Endometrial microvascular endothelial cells (primary cell): ENCODE results near the gene FBXL14. TPM values are rescaled to one million over a fixed set of nuclear protein-coding genes. Genes with fewer than 3 reads are reported as not detected.

Experiments
- in situ Hi-C: cut with HindIII; loops from 2 replicates; pipeline ENCODE4 v1.10.0; 2017; ENCODE audit warnings: low sequenced_read_pairs, low pct_unique_long_range_greater_than_20kb; ENCODE audit errors: inconsistent ontology term
- total RNA-seq: library from RNA; depleted of rRNA; stranded (reverse); fragments of >200 nt; gene quantifications from one replicate; pipeline ENCODE4 v1.2.3, GENCODE V29; 2015; ENCODE audit errors: inconsistent ontology term

FBXL14 gene
- 8.6 TPM for total RNA-seq

- in situ Hi-C loops, result no loop called here
These were observed at the start of gene FBXL14 for GRCh38 chr12:1594261-1595025. TSS of gene FBXL14 (minus strand) at chr12:1594581. CDS start at chr12:1594066, 515 bp downstream.

- in situ Hi-C loops, result no loop called here
These were observed 49.6 kb upstream of the FBXL14 start for GRCh38 chr12:1643905-1644533.

- in situ Hi-C loops, result no loop called here
These were observed 48.7 kb upstream of the FBXL14 start for GRCh38 chr12:1643043-1643442.

GRCh38 chr12:1642513-1642912, 48.1 kb upstream of the FBXL14 start:
- in situ Hi-C loops, result no loop called here

GRCh38 chr12:1640328-1641234, 46.2 kb upstream of the FBXL14 start:
- in situ Hi-C loops, result no loop called here

- in situ Hi-C loops, result no loop called here
These were observed 45.2 kb upstream of the FBXL14 start for GRCh38 chr12:1639538-1639937.

GRCh38 chr12:1638203-1638602, 43.8 kb upstream of the FBXL14 start:
- in situ Hi-C loops, result no loop called here

- in situ Hi-C loops, result no loop called here
These were observed 41.1 kb upstream of the FBXL14 start for GRCh38 chr12:1635301-1636095.

GRCh38 chr12:1634590-1635191, 40.3 kb upstream of the FBXL14 start:
- in situ Hi-C loops, result no loop called here

GRCh38 chr12:1634149-1634548, 39.8 kb upstream of the FBXL14 start:
- in situ Hi-C loops, result no loop called here

- in situ Hi-C loops, result no loop called here
These were observed 39.1 kb upstream of the FBXL14 start for GRCh38 chr12:1633459-1633858.

GRCh38 chr12:1632702-1633101, 38.3 kb upstream of the FBXL14 start:
- in situ Hi-C loops, result no loop called here

GRCh38 chr12:1630827-1631591, 36.6 kb upstream of the FBXL14 start:
- in situ Hi-C loops, result no loop called here

GRCh38 chr12:1630133-1630826, 35.9 kb upstream of the FBXL14 start:
- in situ Hi-C loops, result no loop called here

- in situ Hi-C loops, result no loop called here
These were observed 35.2 kb upstream of the FBXL14 start for GRCh38 chr12:1629338-1630132.

GRCh38 chr12:1628666-1629337, 34.4 kb upstream of the FBXL14 start, which contains the start of gene WNT5B:
TSS of gene WNT5B (plus strand) at chr12:1629231. CDS start at chr12:1631355, 2,124 bp downstream.
- in situ Hi-C loops, result no loop called here
